ENCODE measurements around the gene ARG1.

- no peak for TF ChIP-seq EZH2 (IDR thresholded peaks at IDR 0.05)
- TF ChIP-seq, protein P1, sequence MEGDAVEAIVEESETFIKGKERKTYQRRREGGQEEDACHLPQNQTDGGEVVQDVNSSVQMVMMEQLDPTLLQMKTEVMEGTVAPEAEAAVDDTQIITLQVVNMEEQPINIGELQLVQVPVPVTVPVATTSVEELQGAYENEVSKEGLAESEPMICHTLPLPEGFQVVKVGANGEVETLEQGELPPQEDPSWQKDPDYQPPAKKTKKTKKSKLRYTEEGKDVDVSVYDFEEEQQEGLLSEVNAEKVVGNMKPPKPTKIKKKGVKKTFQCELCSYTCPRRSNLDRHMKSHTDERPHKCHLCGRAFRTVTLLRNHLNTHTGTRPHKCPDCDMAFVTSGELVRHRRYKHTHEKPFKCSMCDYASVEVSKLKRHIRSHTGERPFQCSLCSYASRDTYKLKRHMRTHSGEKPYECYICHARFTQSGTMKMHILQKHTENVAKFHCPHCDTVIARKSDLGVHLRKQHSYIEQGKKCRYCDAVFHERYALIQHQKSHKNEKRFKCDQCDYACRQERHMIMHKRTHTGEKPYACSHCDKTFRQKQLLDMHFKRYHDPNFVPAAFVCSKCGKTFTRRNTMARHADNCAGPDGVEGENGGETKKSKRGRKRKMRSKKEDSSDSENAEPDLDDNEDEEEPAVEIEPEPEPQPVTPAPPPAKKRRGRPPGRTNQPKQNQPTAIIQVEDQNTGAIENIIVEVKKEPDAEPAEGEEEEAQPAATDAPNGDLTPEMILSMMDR (IDR thresholded peaks at IDR 0.05): no peak
Measured at GRCh38 chr6:131523988-131524673, 48.9 kb upstream of the ARG1 start.
